Mesodermal cell (in vitro differentiated cells): ENCODE results near the gene GRN.

Experiments
- H3K27ac ChIP-seq: 2 replicates; pipeline ENCODE4 v1.7.0; 2013; ENCODE audit warnings: mild to moderate bottlenecking, low read depth, low read length, moderate library complexity; ENCODE audit not compliant: severe bottlenecking
- H3K36me3 ChIP-seq: 2 replicates; pipeline ENCODE4 v1.7.1; 2013; ENCODE audit warnings: mild to moderate bottlenecking, low read length, moderate library complexity; ENCODE audit not compliant: control insufficient read depth, insufficient read depth
- H3K4me1 ChIP-seq: one replicate; pipeline ENCODE4 v1.7.1; 2013; ENCODE audit warnings: mild to moderate bottlenecking, low read length; ENCODE audit not compliant: insufficient read depth, control insufficient read depth, poor library complexity, severe bottlenecking
- H3K4me3 ChIP-seq: 2 replicates; pipeline ENCODE4 v1.7.0; 2013; ENCODE audit warnings: low read length, control low read depth, mild to moderate bottlenecking; ENCODE audit not compliant: insufficient read depth, poor library complexity, severe bottlenecking; ENCODE audit errors: extremely low read depth
- H3K9me3 ChIP-seq: 2 replicates; pipeline ENCODE4 v1.7.1; 2013; ENCODE audit warnings: mild to moderate bottlenecking, low read length, moderate library complexity; ENCODE audit not compliant: control insufficient read depth
- WGBS, 2 experiments: methylation state at CpG; one replicate each; pipeline ENCODE4 v1.1.5; 2013; ENCODE audit warnings: missing lambda C conversion rate in 2 of 2; ENCODE audit not compliant: insufficient coverage in 2 of 2; 5-methylcytosine and 5-hydroxymethylcytosine counted together

The GRN gene

DNA sequence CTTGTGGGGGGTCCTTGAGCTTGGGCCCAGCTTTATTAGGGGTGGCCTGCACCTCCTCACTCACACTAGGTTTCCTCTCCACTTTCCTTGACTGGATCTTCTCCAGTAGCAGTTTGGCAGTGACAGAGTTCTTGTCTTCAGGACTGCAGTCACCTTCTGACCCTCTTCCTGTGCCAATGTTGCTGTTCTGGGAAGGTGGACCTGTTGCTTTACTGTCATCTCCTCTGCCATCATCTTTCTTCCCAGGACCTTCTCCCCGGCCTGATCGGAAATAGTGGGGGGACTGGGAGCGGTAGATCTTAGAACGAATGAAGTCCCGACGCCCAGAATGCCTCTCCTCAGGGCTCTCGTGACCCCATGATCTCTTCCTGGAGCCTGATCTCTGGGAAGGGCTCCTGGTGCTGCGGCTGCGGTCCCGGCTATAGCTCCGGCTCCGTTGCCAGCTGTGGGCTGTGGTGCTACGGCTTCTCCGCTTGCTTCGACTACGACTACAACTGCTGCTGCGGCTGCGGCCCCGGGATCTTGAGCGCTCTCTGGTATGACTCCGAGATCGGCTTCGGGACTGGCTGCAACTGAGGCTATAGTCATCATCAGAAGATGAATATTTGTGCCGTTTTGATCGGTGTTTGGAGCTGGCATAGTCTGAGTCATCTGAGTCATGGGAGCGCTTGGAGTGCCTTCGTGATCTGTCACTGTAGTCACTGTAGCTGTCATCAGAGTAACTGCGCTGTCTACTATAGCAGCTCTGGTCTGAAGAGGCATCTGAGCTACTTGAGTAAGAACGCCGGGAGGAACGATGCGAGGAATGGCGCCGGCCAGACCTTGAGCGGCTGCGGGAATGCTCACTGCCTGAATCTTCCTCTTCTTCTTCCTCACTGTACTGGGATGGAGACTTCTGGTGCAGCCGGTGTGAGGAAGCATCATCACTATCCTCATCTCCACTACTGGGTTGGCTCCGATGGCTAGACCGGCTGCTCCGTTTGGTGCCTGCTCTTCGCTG is 53.9 kb downstream of the GRN start:
- Histone ChIP-seq H3K36me3 (peaks cover 81% of the 10 kb centered on the region), H3K27ac (no peak overlapping the region), H3K4me3 (no peak overlapping the region), H3K9me3 (no peaks in the 10 kb centered on the region), H3K4me1 (peaks cover 2% of the 10 kb centered on the region)
- 97% methylated on average over 33 to 40 of the region's 41 CpGs for WGBS, 2 experiments

GRCh38 chr17:44400226-44400847 is 55.2 kb downstream of the GRN start:
- H3K4me3 ChIP-seq: no peak overlapping the region
- 88 to 100% methylated on average over 2 of the region's 3 CpGs for WGBS, 2 experiments
- no peaks in the 10 kb centered on the region for H3K4me1 ChIP-seq
- H3K9me3 ChIP-seq: no peaks in the 10 kb centered on the region
- no peak overlapping the region for H3K27ac ChIP-seq
- H3K36me3 ChIP-seq: peaks cover 83% of the 10 kb centered on the region
